ENCODE measurements around the gene TVP23C. TPM values are rescaled to one million over a fixed set of nuclear protein-coding genes. Genes with fewer than 3 reads are reported as not detected.

The TVP23C gene
- total RNA-seq, 1 experiment from 2014 or later, result 45.5 TPM

DNA sequence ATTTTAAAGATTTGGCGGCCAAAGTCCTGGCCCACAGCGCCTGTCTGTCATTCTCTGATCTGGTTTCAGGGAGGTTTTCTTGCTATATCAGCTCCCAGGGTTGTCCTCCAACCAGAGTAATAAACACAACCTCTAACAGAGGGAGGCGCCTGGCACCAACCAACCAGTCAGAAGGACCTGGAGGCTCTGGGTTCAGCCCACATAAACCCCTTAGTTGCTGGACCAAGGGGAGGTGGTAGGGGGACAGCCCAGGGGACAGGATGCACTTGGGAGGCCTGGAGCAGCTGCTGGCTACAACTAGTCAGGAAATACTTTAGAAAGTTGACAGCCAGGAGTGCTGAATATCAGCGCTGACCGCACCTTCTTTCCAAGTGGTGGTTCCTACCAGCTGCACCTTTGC lies 54.2 kb downstream of the TVP23C start:
- CTCF ChIA-PET, result no interaction called here
- TF ChIP-seq, protein P1, sequence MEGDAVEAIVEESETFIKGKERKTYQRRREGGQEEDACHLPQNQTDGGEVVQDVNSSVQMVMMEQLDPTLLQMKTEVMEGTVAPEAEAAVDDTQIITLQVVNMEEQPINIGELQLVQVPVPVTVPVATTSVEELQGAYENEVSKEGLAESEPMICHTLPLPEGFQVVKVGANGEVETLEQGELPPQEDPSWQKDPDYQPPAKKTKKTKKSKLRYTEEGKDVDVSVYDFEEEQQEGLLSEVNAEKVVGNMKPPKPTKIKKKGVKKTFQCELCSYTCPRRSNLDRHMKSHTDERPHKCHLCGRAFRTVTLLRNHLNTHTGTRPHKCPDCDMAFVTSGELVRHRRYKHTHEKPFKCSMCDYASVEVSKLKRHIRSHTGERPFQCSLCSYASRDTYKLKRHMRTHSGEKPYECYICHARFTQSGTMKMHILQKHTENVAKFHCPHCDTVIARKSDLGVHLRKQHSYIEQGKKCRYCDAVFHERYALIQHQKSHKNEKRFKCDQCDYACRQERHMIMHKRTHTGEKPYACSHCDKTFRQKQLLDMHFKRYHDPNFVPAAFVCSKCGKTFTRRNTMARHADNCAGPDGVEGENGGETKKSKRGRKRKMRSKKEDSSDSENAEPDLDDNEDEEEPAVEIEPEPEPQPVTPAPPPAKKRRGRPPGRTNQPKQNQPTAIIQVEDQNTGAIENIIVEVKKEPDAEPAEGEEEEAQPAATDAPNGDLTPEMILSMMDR (conservative IDR thresholded peaks at IDR 0.05), result no peak
- no peak for TF ChIP-seq EZH2 (IDR thresholded peaks at IDR 0.05; ENCODE audit: low read depth)

DNA sequence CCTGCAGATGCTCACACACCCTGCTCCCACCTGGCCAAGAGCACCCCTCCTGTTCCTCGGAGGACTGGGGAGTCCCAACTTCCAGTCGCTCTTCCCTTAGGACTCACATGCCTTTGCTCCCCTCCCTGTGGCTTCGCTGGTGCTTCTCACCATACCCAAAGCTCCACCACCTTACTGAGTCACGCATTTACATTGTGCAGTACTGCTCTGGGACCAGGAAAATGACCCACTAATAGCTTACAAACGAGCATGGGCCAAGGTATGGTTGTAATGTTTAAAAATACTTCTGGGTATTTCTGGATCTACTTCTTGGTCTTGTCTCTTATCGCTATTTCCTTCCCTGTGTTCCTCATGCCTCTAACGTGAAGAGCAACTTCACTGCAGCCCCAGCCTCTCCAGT lies 54.8 kb downstream of the TVP23C start:
- Histone ChIP-seq H3K27me3 (ENCODE audit: insufficient read depth, low read depth) (no peaks in the 10 kb centered on the region), H3K79me2 (ENCODE audit: low read depth) (no peaks in the 10 kb centered on the region), H3K4me2 (no peak overlapping the region), H3K9me3 (ENCODE audit: insufficient read depth, low read depth) (no peaks in the 10 kb centered on the region), H3K4me3 (no peak overlapping the region), H3F3A (ENCODE audit: insufficient read depth, low read depth) (no peaks in the 10 kb centered on the region), H3K27ac (no peak overlapping the region), H3K4me1 (replicated peaks; ENCODE audit: insufficient read depth) (no peaks in the 10 kb centered on the region), H2AFZ (no peak overlapping the region), H3K9me2 (ENCODE audit: insufficient read depth) (no peaks in the 10 kb centered on the region), H4K20me1 (ENCODE audit: insufficient read depth) (no peaks in the 10 kb centered on the region), H3K36me3 (ENCODE audit: low read depth) (no peaks in the 10 kb centered on the region)
- no peak for DNase-seq
- ChIA-PET CTCF (no interaction called here), POLR2A (ENCODE audit: unreplicated experiment) (no interaction called here)
- no TSS peak for BruUV-seq (replicated peaks)
- TF ChIP-seq, protein P1 (conservative IDR thresholded peaks at IDR 0.05), result no peak
- no peak for TF ChIP-seq EZH2 (IDR thresholded peaks at IDR 0.05; ENCODE audit: low read depth)
- intact Hi-C loops (cut with micrococcal nuclease; ENCODE audit: unreplicated experiment), result no loop called here

More for the DNA sequence above, 54.2 kb downstream of the TVP23C start:
- Histone ChIP-seq H2AFZ (no peak overlapping the region), H3K4me2 (no peak overlapping the region), H3K9me3 (ENCODE audit: insufficient read depth, low read depth) (no peaks in the 10 kb centered on the region), H3K27me3 (ENCODE audit: insufficient read depth, low read depth) (no peaks in the 10 kb centered on the region), H3K4me1 (replicated peaks; ENCODE audit: insufficient read depth) (no peaks in the 10 kb centered on the region), H3K36me3 (ENCODE audit: low read depth) (no peaks in the 10 kb centered on the region), H4K20me1 (ENCODE audit: insufficient read depth) (no peaks in the 10 kb centered on the region), H3K9me2 (ENCODE audit: insufficient read depth) (no peaks in the 10 kb centered on the region), H3K27ac (no peak overlapping the region), H3K79me2 (ENCODE audit: low read depth) (no peaks in the 10 kb centered on the region), H3K4me3 (no peak overlapping the region), H3F3A (ENCODE audit: insufficient read depth, low read depth) (no peaks in the 10 kb centered on the region)
- no TSS peak for BruUV-seq (replicated peaks)
- DNase-seq, result no peak
- intact Hi-C loops (cut with micrococcal nuclease; ENCODE audit: unreplicated experiment), result no loop called here
- POLR2A ChIA-PET (ENCODE audit: unreplicated experiment), result no interaction called here

DNA sequence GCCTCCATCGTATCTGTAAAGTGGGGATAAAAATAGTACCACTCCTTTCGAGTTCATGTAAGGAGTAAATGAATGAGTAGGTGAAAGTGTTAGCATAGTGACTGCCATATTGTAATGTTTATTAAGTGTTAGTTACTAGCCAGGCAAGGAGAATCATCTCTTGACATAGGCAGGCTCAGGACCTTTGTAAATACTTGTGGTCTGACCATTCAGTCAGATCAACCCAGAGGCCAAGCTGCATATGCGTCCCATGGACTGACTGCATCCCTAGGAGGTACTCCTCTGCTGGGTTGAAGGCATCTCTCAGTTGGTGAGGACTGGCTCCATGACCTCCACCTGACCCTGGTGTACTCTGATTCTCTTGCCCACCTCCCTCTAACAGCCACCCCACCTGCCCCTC lies 55.4 kb downstream of the TVP23C start:
- Histone ChIP-seq H3K36me3 (ENCODE audit: low read depth) (no peaks in the 10 kb centered on the region), H3K9me2 (ENCODE audit: insufficient read depth) (no peaks in the 10 kb centered on the region), H3K79me2 (ENCODE audit: low read depth) (no peaks in the 10 kb centered on the region), H2AFZ (no peak overlapping the region), H3K4me3 (no peak overlapping the region), H3K27ac (no peak overlapping the region), H3K4me2 (no peak overlapping the region), H3K4me1 (replicated peaks; ENCODE audit: insufficient read depth) (no peaks in the 10 kb centered on the region), H3K9me3 (ENCODE audit: insufficient read depth, low read depth) (no peaks in the 10 kb centered on the region), H3K27me3 (ENCODE audit: insufficient read depth, low read depth) (no peaks in the 10 kb centered on the region), H3F3A (ENCODE audit: insufficient read depth, low read depth) (no peaks in the 10 kb centered on the region), H4K20me1 (ENCODE audit: insufficient read depth) (no peaks in the 10 kb centered on the region)
- intact Hi-C loops (cut with micrococcal nuclease; ENCODE audit: unreplicated experiment), result no loop called here
- BruUV-seq (replicated peaks), result no TSS peak
- TF ChIP-seq, protein P1 (conservative IDR thresholded peaks at IDR 0.05), result no peak
- no peak for TF ChIP-seq EZH2 (IDR thresholded peaks at IDR 0.05; ENCODE audit: low read depth)
- ChIA-PET POLR2A (ENCODE audit: unreplicated experiment) (no interaction called here), CTCF (no interaction called here)
- no peak for DNase-seq

Data from PC-9 (cell line).